Urinary bladder (tissue), 4 donors: ENCODE results near the gene MMS19. TPM values are rescaled to one million over a fixed set of nuclear protein-coding genes. Genes with fewer than 3 reads are reported as not detected.

Experiments used
- DNase-seq: peaks from one replicate; pipeline ENCODE4 v3.0.0-alpha.2; 2015; ENCODE audit errors: extremely low spot score
- H3K27ac ChIP-seq: one replicate; pipeline ENCODE4 v1.5.1; 2013; ENCODE audit warnings: low read depth, mild to moderate bottlenecking, moderate library complexity
- H3K36me3 ChIP-seq: one replicate; pipeline ENCODE4 v1.6.1; 2013; ENCODE audit warnings: mild to moderate bottlenecking, moderate library complexity; ENCODE audit not compliant: insufficient read depth
- H3K4me1 ChIP-seq: one replicate; pipeline ENCODE4 v1.6.1; 2013; ENCODE audit warnings: mild to moderate bottlenecking, moderate library complexity; ENCODE audit not compliant: insufficient read depth
- H3K4me3 ChIP-seq: one replicate; pipeline ENCODE4 v1.5.1; 2013; ENCODE audit warnings: low read depth, low read length
- WGBS: extraction: QIAGEN DNeasy Blood & Tissue Kit; methylation state at CpG from one replicate; pipeline ENCODE4 v1.1.7; 2013; 5-methylcytosine and 5-hydroxymethylcytosine counted together
- polyA plus RNA-seq: library from polyadenylated mRNA; stranded (reverse); fragments of 200-250 nt; gene quantifications from one replicate; pipeline ENCODE4 v1.2.3, GENCODE V29; 2013
- total RNA-seq: library from RNA; depleted of rRNA; stranded (reverse); fragments of >200 nt; gene quantifications from one replicate; pipeline ENCODE4 v1.2.3, GENCODE V29; 2014
- donor health status: healthy with polysubstance abuse.
- donor health status: healthy.

The MMS19 gene
- total and polyA plus RNA-seq, 2 donors, result 43.7 to 49.0 TPM

- no peak for DNase-seq
- H3K4me3 ChIP-seq, result no peak overlapping the region
- no peaks in the 10 kb centered on the region for H3K36me3 ChIP-seq
- H3K27ac ChIP-seq, result no peak overlapping the region
- H3K4me1 ChIP-seq, result no peaks in the 10 kb centered on the region
- WGBS, result 81% methylated on average over 2 of the region's 2 CpGs
Measured at GRCh38 chr10:97519342-97519741, 21.1 kb upstream of the MMS19 start.

- 41% methylated on average over 10 of the region's 10 CpGs for WGBS
- DNase-seq, result no peak
- H3K4me1 ChIP-seq, result no peaks in the 10 kb centered on the region
- H3K36me3 ChIP-seq, result no peaks in the 10 kb centered on the region
- no peak overlapping the region for H3K4me3 ChIP-seq
- H3K27ac ChIP-seq, result no peak overlapping the region
Measured at GRCh38 chr10:97518301-97519043, 20.2 kb upstream of the MMS19 start.

GRCh38 chr10:97517778-97518300, 19.6 kb upstream of the MMS19 start:
- H3K36me3 ChIP-seq, result no peaks in the 10 kb centered on the region
- no peak for DNase-seq
- H3K4me3 ChIP-seq, result no peak overlapping the region
- H3K27ac ChIP-seq, result no peak overlapping the region
- WGBS, result 68% methylated on average over 6 of the region's 6 CpGs
- no peaks in the 10 kb centered on the region for H3K4me1 ChIP-seq

DNA sequence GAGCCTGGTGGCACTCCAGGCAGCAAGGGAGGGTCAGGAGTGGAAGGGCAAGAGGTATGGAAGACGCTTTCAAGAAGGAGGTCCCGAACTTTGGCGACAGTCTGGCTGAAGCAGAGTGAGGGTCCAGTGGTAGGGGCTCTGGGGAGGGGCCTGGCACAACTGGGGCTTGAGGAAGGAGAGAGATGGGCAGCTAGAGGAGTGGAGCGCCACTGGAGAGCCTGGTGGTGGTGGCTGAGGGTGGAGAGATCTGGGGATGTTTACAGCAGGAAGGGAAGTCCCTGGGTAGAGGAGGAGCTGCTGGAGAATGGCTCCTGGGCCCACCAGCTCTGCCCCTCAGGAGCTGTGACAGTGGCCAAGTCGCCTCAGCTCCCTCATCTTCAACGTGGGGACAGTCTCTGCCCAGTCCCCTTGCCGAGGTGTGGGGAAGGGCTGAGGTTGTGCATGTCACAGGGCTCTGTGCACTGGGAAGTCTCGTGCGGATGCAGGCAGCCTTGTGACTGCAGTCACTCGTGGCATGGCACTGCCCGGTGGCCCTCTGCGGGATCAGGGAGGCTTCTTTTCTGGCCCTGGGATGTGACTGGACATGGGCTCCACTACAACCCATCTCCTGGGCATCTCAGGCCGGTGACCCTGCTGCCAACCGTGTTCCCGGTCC, 19.0 kb upstream of the MMS19 start:
- no peaks in the 10 kb centered on the region for H3K36me3 ChIP-seq
- H3K27ac ChIP-seq, result no peak overlapping the region
- no peak overlapping the region for H3K4me3 ChIP-seq
- WGBS, result 90% methylated on average over 15 of the region's 15 CpGs
- no peaks in the 10 kb centered on the region for H3K4me1 ChIP-seq
- DNase-seq, result no peak

GRCh38 chr10:97515271-97515978, 17.2 kb upstream of the MMS19 start:
- no peak overlapping the region for H3K27ac ChIP-seq
- no peak for DNase-seq
- WGBS, result 74% methylated on average over 10 of the region's 10 CpGs
- no peak overlapping the region for H3K4me3 ChIP-seq
- no peaks in the 10 kb centered on the region for H3K36me3 ChIP-seq
- no peaks in the 10 kb centered on the region for H3K4me1 ChIP-seq

DNA sequence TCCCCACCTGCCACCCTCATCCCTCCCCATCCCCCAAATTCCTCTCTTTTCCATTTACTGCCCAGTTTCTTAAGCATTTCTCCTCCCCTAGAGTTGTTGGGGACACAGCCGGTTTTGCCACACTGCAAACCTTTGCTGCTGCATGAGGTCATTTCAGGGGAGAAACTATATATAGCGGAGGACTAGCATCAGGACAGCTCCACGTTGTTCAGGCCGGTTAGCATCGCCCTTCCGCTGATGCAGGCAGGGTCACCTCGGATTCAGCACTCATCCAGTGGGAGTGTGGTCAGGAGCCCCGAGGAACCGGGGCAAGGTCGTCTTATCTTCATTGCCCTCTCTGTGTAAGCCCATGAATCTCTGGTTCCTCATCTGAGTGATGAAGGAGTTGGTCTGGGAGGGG, 16.1 kb upstream of the MMS19 start:
- Histone ChIP-seq H3K4me3 (no peak overlapping the region), H3K27ac (no peak overlapping the region), H3K36me3 (no peaks in the 10 kb centered on the region), H3K4me1 (no peaks in the 10 kb centered on the region)
- no peak for DNase-seq
- 75% methylated on average over 10 of the region's 10 CpGs for WGBS

DNA sequence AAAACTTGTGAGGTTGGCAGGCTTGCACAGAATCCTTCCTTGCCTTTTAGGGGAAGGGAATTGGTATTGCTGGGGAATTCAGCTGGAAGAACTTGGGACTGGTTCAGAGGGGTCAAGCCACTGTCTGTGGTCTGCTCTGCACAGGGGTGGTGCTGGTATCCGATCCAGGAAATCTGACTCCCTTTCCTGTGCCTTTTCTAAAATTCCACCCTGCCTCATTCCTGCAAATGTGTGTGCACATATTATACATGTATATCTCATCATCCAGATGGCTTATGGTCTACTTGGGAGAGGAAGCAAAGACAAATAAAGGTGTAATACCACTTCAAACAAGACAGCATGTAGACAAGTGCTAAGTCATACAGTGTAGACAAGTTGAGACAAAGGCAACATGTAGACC, 14.8 kb upstream of the MMS19 start:
- Histone ChIP-seq H3K27ac (no peak overlapping the region), H3K36me3 (no peaks in the 10 kb centered on the region), H3K4me1 (no peaks in the 10 kb centered on the region), H3K4me3 (no peak overlapping the region)
- WGBS, result 55% methylated on average over 1 of the region's 1 CpG
- DNase-seq, result no peak

DNA sequence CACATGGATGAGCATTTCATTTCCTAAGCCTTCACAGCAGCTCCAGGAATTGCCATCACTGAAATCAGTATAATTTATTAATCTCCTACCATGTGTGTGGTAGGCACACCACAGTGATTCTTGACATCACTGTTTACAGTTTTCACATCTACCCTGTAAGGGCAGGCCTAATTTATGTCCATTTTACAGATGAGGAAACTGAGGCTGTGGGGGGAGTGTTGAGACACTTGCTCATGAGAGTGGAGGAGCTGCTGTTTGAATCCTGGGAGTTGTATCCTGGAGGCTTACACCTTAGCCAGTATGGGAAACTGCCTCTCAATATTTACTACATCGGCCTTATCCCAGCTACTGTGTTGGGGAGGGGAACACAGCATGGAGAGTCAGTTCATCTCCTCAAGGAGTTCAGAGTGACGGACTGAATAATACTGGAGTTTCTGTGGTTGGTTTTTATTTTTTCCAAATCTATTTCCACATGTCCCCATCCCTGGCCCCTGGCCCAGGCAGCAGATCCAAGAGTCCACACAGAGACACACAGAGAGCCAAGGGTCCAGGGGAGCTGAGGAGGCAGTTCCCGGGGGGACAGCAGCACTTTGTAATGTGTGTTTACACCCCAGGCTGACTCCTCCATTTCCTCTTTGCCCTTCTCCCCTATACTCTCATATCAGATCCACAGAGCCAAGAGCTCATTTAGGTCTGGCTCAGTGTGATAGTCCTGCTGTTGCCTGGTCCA, 13.7 kb upstream of the MMS19 start:
- 57% methylated on average over 3 of the region's 3 CpGs for WGBS
- Histone ChIP-seq H3K4me1 (no peaks in the 10 kb centered on the region), H3K36me3 (no peaks in the 10 kb centered on the region), H3K27ac (no peak overlapping the region), H3K4me3 (no peak overlapping the region)
- no peak for DNase-seq

DNA sequence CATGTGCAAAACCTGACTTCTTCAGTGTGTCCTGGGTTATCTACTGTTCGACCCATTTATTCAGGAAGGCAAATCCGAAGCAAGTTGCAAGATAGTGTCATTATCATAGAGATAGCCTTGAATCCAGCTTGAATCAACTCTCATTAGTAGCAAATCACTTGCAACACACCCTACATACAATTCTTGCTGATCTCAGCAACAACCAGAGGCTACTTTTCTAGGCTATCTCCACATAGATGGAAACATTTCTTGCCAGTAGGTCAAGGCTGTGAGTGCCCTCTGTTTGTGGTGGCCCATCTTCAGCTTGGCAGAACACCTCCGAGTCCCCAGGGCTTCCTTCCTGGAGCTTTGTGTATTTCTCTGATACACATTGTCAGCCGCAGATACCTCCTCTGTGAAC, 12.5 kb upstream of the MMS19 start:
- WGBS, result 84% methylated on average over 4 of the region's 4 CpGs

DNA sequence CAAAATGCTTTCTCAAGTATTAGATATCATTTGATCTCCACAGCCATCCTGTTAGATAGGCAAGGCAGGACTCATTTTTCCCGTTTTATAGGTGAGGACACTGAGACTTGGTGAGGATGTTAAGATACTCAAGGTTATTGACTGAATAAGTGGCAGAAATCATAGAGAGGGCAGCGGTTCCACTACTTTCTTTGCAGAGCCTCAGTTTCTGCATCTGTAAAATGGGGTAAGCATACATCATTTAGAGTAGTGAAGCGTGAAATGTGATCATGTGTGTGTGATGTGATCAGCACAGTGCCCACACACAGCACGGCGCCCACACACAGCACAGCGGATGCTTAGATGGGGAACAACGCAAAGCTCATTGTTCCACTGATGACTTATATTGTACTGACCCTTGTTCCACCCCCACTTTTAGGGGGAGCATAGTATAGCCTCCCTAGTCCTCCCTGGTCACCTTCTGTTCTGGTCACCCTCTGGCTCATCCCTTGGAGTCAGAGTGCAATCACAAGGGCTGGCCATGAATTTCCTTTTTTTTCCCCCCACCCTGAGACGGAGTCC, 11.0 kb upstream of the MMS19 start:
- WGBS, result 94% methylated on average over 8 of the region's 8 CpGs
- H3K36me3 ChIP-seq, result no peaks in the 10 kb centered on the region
- no peaks in the 10 kb centered on the region for H3K4me1 ChIP-seq
- no peak overlapping the region for H3K4me3 ChIP-seq
- no peak for DNase-seq
- H3K27ac ChIP-seq, result no peak overlapping the region

More for the DNA sequence above, 12.5 kb upstream of the MMS19 start:
- Histone ChIP-seq H3K4me3 (no peak overlapping the region), H3K27ac (no peak overlapping the region), H3K4me1 (no peaks in the 10 kb centered on the region), H3K36me3 (no peaks in the 10 kb centered on the region)
- DNase-seq, result no peak

- no peaks in the 10 kb centered on the region for H3K36me3 ChIP-seq
- H3K4me3 ChIP-seq, result no peak overlapping the region
- H3K27ac ChIP-seq, result no peak overlapping the region
- 46% methylated on average over 1 of the region's 1 CpG for WGBS
- H3K4me1 ChIP-seq, result no peaks in the 10 kb centered on the region
- no peak for DNase-seq
Measured at GRCh38 chr10:97508342-97508741, 10.1 kb upstream of the MMS19 start.

GRCh38 chr10:97506199-97506991, 8.2 kb upstream of the MMS19 start:
- Histone ChIP-seq H3K36me3 (no peaks in the 10 kb centered on the region), H3K4me3 (no peak overlapping the region), H3K27ac (no peak overlapping the region), H3K4me1 (no peaks in the 10 kb centered on the region)
- 80% methylated on average over 3 of the region's 3 CpGs for WGBS
- no peak for DNase-seq
